ENCODE results near the gene UBR4. TPM values are rescaled to one million over a fixed set of nuclear protein-coding genes. Genes with fewer than 3 reads are reported as not detected.

Gene UBR4
- total RNA-seq, 1 experiment from 2014 or later: 131 TPM

DNA sequence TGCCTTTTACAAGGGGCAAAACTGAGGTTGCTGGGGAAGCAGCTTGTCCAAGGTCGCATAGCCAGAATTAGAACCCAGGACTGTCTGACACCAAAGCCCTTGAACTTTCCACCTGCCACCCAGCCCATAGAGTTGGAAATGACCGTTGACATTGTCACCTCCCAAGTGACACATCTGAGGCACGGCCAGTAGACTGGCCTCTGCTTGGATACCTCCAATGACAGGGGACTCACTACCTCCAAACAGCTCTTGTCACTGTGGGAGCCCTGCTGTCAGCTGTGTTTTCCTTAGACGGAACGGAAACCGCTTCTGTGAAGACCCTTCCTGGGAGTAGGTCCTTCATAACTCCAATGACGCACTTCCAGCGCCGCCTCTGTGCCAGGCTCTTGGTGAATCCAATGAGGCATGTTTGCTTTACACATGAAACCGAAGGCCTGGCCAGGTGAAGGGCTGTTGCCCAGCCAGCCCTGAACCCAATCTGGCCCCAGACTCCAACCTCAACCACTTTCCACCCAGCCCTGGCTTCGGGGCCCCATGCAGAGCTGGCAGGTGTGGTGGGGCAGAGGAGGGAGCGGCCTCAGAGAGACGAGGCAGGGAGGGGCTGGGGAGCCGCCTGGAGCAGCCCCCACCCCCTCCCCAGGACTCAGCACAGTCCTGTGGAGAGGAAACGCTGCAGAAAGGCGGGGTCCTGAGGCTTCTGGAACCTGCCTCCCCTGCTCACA is 144.4 kb downstream of the UBR4 start:
- Histone ChIP-seq H3K14ac (ENCODE audit: insufficient read depth, low read length) (no peak overlapping the region; the same call in 1 of the 2 replicates), H3K4me1 (ENCODE audit: insufficient read depth, low read length) (no peaks in the 10 kb centered on the region), H3K9ac (ENCODE audit: extremely low read depth, insufficient read length, low read length) (no peak overlapping the region), H3K56ac (ENCODE audit: insufficient read length, low read depth, low read length) (no peak overlapping the region), H2BK20ac (ENCODE audit: low read depth, low read length, poor library complexity, severe bottlenecking) (no peak overlapping the region), H2BK15ac (ENCODE audit: low read depth, low read length) (no peak overlapping the region), H3T11ph (ENCODE audit: low read length) (no peak overlapping the region), H4K20me1 (ENCODE audit: control insufficient read depth, insufficient read depth, insufficient read length) (no peaks in the 10 kb centered on the region), H4K5ac (ENCODE audit: insufficient read length, low read depth, low read length) (no peak overlapping the region), H2BK120ac (ENCODE audit: low read depth, low read length, poor library complexity, severe bottlenecking) (no peak overlapping the region), H2AFZ (ENCODE audit: low read length) (no peak overlapping the region), H3K27me3 (ENCODE audit: insufficient read depth, low read length) (no peaks in the 10 kb centered on the region), H3K27ac (ENCODE audit: insufficient read length, low read depth, low read length) (no peak overlapping the region), H3K18ac (ENCODE audit: insufficient read length, low read depth, low read length) (no peak overlapping the region), H3K23me2 (ENCODE audit: insufficient read length, low read depth, low read length, poor library complexity, severe bottlenecking) (no peaks in the 10 kb centered on the region), H2BK5ac (ENCODE audit: insufficient read length, low read length) (no peak overlapping the region), H3K9me3 (ENCODE audit: control insufficient read depth, low read depth, low read length) (no peaks in the 10 kb centered on the region), H3K79me2 (ENCODE audit: insufficient read depth, low read length) (no peaks in the 10 kb centered on the region), H4K8ac (replicated peaks; ENCODE audit: insufficient read length, low read depth, low read length) (no peak overlapping the region), H3K4ac (ENCODE audit: low read depth, low read length) (no peak overlapping the region), H3K79me1 (ENCODE audit: insufficient read depth, low read depth, low read length, poor library complexity, severe bottlenecking) (no peaks in the 10 kb centered on the region), H3K4me2 (ENCODE audit: insufficient read depth, insufficient read length, low read length) (no peak overlapping the region), H2BK12ac (ENCODE audit: insufficient read length, low read depth, low read length) (no peak overlapping the region), H4K91ac (ENCODE audit: insufficient read length, low read depth, low read length) (no peak overlapping the region), H2AK5ac (ENCODE audit: insufficient read length, low read length) (no peak overlapping the region), H3K23ac (ENCODE audit: insufficient read length, low read depth, low read length) (no peak overlapping the region)
- DNase-seq: no peak
- H3K36me3 Mint-ChIP-seq (ENCODE audit: insufficient read depth in 1 of 3, low read depth in 3 of 3): peaks cover 4 to 7% (median 5%) of the 10 kb centered on the region in 3 experiments
- no peak overlapping the region for H3K27ac Mint-ChIP-seq
- H3K4me3 Mint-ChIP-seq: no peak overlapping the region; a peak in 1 of 5 replicates
- TF ChIP-seq, protein P1, sequence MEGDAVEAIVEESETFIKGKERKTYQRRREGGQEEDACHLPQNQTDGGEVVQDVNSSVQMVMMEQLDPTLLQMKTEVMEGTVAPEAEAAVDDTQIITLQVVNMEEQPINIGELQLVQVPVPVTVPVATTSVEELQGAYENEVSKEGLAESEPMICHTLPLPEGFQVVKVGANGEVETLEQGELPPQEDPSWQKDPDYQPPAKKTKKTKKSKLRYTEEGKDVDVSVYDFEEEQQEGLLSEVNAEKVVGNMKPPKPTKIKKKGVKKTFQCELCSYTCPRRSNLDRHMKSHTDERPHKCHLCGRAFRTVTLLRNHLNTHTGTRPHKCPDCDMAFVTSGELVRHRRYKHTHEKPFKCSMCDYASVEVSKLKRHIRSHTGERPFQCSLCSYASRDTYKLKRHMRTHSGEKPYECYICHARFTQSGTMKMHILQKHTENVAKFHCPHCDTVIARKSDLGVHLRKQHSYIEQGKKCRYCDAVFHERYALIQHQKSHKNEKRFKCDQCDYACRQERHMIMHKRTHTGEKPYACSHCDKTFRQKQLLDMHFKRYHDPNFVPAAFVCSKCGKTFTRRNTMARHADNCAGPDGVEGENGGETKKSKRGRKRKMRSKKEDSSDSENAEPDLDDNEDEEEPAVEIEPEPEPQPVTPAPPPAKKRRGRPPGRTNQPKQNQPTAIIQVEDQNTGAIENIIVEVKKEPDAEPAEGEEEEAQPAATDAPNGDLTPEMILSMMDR (conservative IDR thresholded peaks at IDR 0.05): no peak
- H3K27me3 Mint-ChIP-seq (ENCODE audit: low read depth): peaks cover 4% of the 10 kb centered on the region
- peaks cover 4 to 12% of the 10 kb centered on the region in 2 experiments; a peak in 3 of 4 replicates for H3K4me1 Mint-ChIP-seq
- no CpG with 5 or more reads among the region's 16 CpGs for WGBS (ENCODE audit: extremely low coverage, insufficient read length, low lambda C conversion rate)
- peaks cover 12 to 15% of the 10 kb centered on the region in 2 experiments for H3K9me3 Mint-ChIP-seq
